H9 (cell line): ENCODE data around the gene ZNF614. TPM values are rescaled to one million over a fixed set of nuclear protein-coding genes. Genes with fewer than 3 reads are reported as not detected.
"Not testable (repeated sequence)": the region's sequence is repeated elsewhere in the genome, so short reads cannot be mapped to it uniquely, and the experiment has no call there.

Experiments
- DNase-seq: peaks from one replicate; pipeline ENCODE4 v3.0.0-alpha.2; 2017
- H2AFZ ChIP-seq: one replicate; pipeline ENCODE4 v1.6.1; 2013; ENCODE audit warnings: mild to moderate bottlenecking, low read length, control low read depth, moderate library complexity
- H2AK5ac ChIP-seq: 2 replicates; pipeline ENCODE4 v1.6.1; 2013; ENCODE audit warnings: low read length, control low read depth, mixed read lengths; ENCODE audit not compliant: insufficient read length
- H2BK120ac ChIP-seq: one replicate; pipeline ENCODE4 v1.6.1; 2013; ENCODE audit warnings: low read depth, mild to moderate bottlenecking, low read length, control low read depth, inconsistent platforms; ENCODE audit not compliant: poor library complexity, severe bottlenecking
- H2BK12ac ChIP-seq: 2 replicates; pipeline ENCODE4 v1.6.1; 2013; ENCODE audit warnings: low read length, control low read depth, mixed read lengths, low read depth; ENCODE audit not compliant: insufficient read length
- H2BK15ac ChIP-seq: 2 replicates; pipeline ENCODE4 v1.6.1; 2013; ENCODE audit warnings: low read depth, low read length, control low read depth
- H2BK20ac ChIP-seq: one replicate; pipeline ENCODE4 v1.6.1; 2013; ENCODE audit warnings: low read depth, mild to moderate bottlenecking, low read length, control low read depth, inconsistent platforms; ENCODE audit not compliant: poor library complexity, severe bottlenecking
- H2BK5ac ChIP-seq: 2 replicates; pipeline ENCODE4 v1.6.1; 2013; ENCODE audit warnings: low read length, control low read depth, mixed read lengths; ENCODE audit not compliant: insufficient read length
- H3K14ac ChIP-seq: 2 replicates; pipeline ENCODE4 v1.6.1; 2013; ENCODE audit warnings: low read length, control low read depth; ENCODE audit not compliant: insufficient read depth
- H3K18ac ChIP-seq: 2 replicates; pipeline ENCODE4 v1.6.1; 2013; ENCODE audit warnings: low read depth, mild to moderate bottlenecking, mixed read lengths, low read length, control low read depth; ENCODE audit not compliant: insufficient read length
- H3K23ac ChIP-seq: 2 replicates; pipeline ENCODE4 v1.6.1; 2013; ENCODE audit warnings: low read length, control low read depth, mixed read lengths, low read depth; ENCODE audit not compliant: insufficient read length
- H3K23me2 ChIP-seq: 2 replicates; pipeline ENCODE4 v1.6.1; 2013; ENCODE audit warnings: low read depth, mild to moderate bottlenecking, mixed read lengths, low read length, control low read depth; ENCODE audit not compliant: insufficient read length, poor library complexity, severe bottlenecking
- H3K27ac ChIP-seq: 2 replicates; pipeline ENCODE4 v1.5.1; 2013; ENCODE audit warnings: low read length, control low read depth, mixed read lengths, low read depth; ENCODE audit not compliant: insufficient read length
- H3K27me3 ChIP-seq: 2 replicates; pipeline ENCODE4 v1.6.1; 2013; ENCODE audit warnings: low read length, control low read depth, inconsistent platforms; ENCODE audit not compliant: insufficient read depth
- H3K4ac ChIP-seq: 2 replicates; pipeline ENCODE4 v1.6.1; 2013; ENCODE audit warnings: low read depth, mild to moderate bottlenecking, control low read depth, inconsistent platforms, low read length, moderate library complexity
- H3K4me1 ChIP-seq: 2 replicates; pipeline ENCODE4 v1.6.1; 2013; ENCODE audit warnings: low read length, control low read depth, inconsistent platforms; ENCODE audit not compliant: insufficient read depth
- H3K4me2 ChIP-seq: 2 replicates; pipeline ENCODE4 v1.6.1; 2013; ENCODE audit warnings: low read length, control low read depth, mixed read lengths; ENCODE audit not compliant: insufficient read length, insufficient read depth
- H3K56ac ChIP-seq: 2 replicates; pipeline ENCODE4 v1.6.1; 2013; ENCODE audit warnings: low read depth, mild to moderate bottlenecking, mixed read lengths, low read length, control low read depth; ENCODE audit not compliant: insufficient read length
- H3K79me1 ChIP-seq: 2 replicates; pipeline ENCODE4 v1.6.1; 2013; ENCODE audit warnings: low read depth, mild to moderate bottlenecking, moderate library complexity, low read length, control low read depth, inconsistent platforms; ENCODE audit not compliant: insufficient read depth, poor library complexity, severe bottlenecking
- H3K79me2 ChIP-seq: 2 replicates; pipeline ENCODE4 v1.6.1; 2013; ENCODE audit warnings: low read length, control low read depth, inconsistent platforms; ENCODE audit not compliant: insufficient read depth
- H3K9ac ChIP-seq: 2 replicates; pipeline ENCODE4 v1.6.1; 2013; ENCODE audit warnings: low read length, control low read depth, mixed read lengths; ENCODE audit not compliant: insufficient read length; ENCODE audit errors: extremely low read depth
- H3K9me3 ChIP-seq: one replicate; pipeline ENCODE4 v1.6.1; 2013; ENCODE audit warnings: low read depth, low read length, inconsistent platforms; ENCODE audit not compliant: control insufficient read depth
- H3T11ph ChIP-seq: one replicate; pipeline ENCODE4 v1.6.1; 2013; ENCODE audit warnings: mild to moderate bottlenecking, low read length, control low read depth, inconsistent platforms
- H4K20me1 ChIP-seq: one replicate; pipeline ENCODE4 v1.6.1; 2013; ENCODE audit not compliant: control insufficient read depth, insufficient read length, insufficient read depth
- H4K5ac ChIP-seq: 2 replicates; pipeline ENCODE4 v1.6.1; 2013; ENCODE audit warnings: low read depth, mild to moderate bottlenecking, mixed read lengths, low read length, control low read depth; ENCODE audit not compliant: insufficient read length
- H4K8ac ChIP-seq: replicated peaks from 2 replicates; pipeline ENCODE4 v1.6.1; 2013; ENCODE audit warnings: low read length, control low read depth, mixed read lengths, low read depth; ENCODE audit not compliant: insufficient read length
- H4K91ac ChIP-seq: 2 replicates; pipeline ENCODE4 v1.6.1; 2013; ENCODE audit warnings: low read depth, mild to moderate bottlenecking, moderate library complexity, mixed read lengths, low read length, control low read depth; ENCODE audit not compliant: insufficient read length
- H3K27ac Mint-ChIP-seq, 3 experiments: 2 replicates in 2 of 3; 3 replicates in 1 of 3; pipeline ENCODE4 v1.8.0; 2020 to 2021; ENCODE audit warnings: mixed read lengths in 3 of 3, mild to moderate bottlenecking in 1 of 3, moderate library complexity in 1 of 3
- H3K27me3 Mint-ChIP-seq: 2 replicates; pipeline ENCODE4 v1.8.0; 2021; ENCODE audit warnings: low read depth, mild to moderate bottlenecking, moderate library complexity, mixed read lengths
- H3K36me3 Mint-ChIP-seq, 3 experiments: 2 replicates in 2 of 3; 3 replicates in 1 of 3; pipeline ENCODE4 v1.8.0; 2020 to 2021; ENCODE audit warnings: low read depth in 3 of 3, mixed read lengths in 3 of 3; ENCODE audit not compliant: insufficient read depth in 1 of 3
- H3K4me1 Mint-ChIP-seq, 2 experiments: 2 replicates each; pipeline ENCODE4 v1.8.0; 2020; ENCODE audit warnings: mixed read lengths in 2 of 2
- H3K4me3 Mint-ChIP-seq, 2 experiments: 2 replicates in 1 of 2; 3 replicates in 1 of 2; pipeline ENCODE4 v1.8.0; 2020 to 2021; ENCODE audit warnings: mild to moderate bottlenecking in 2 of 2, mixed read lengths in 2 of 2, moderate library complexity in 1 of 2
- H3K9me3 Mint-ChIP-seq, 2 experiments: 2 replicates in 1 of 2; 3 replicates in 1 of 2; pipeline ENCODE4 v1.8.0; 2020; ENCODE audit warnings: mild to moderate bottlenecking in 2 of 2, mixed read lengths in 2 of 2, moderate library complexity in 1 of 2
- WGBS: extraction: QIAGEN DNeasy Blood & Tissue Kit; methylation state at CpG from one replicate; pipeline ENCODE4 v1.1.7; 2013; ENCODE audit warnings: missing lambda C conversion rate, low lambda C conversion rate, mixed read lengths; ENCODE audit not compliant: insufficient read length; ENCODE audit errors: extremely low coverage; 5-methylcytosine and 5-hydroxymethylcytosine counted together
- total RNA-seq: library from RNA; stranded (reverse); gene quantifications from 2 replicates; pipeline ENCODE4 v1.2.1, GENCODE V29; 2021

Gene ZNF614
- total RNA-seq, 1 experiment from 2014 or later: 23.1 TPM

DNA sequence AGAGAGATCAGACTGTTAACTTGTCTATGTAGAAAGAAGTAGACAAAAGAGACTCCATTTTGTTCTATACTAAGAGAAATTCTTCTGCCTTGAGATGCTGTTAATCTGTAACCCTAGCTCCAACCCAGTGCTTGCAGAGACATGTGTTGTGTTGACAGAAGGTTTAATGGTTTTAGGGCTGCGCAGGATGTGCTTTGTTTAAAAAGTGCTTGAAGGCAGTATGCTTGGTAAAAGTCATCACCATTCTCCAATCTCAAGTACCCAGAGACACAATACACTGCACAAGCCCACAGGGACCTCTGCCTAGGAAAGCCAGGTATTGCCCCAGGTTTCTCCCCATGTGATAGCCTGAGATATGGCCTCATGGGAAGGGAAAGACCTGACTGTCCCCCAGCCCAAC lies 23.6 kb upstream of the ZNF614 start:
- not testable (repeated sequence) for H3K4ac ChIP-seq, H3K79me2 ChIP-seq, H2BK5ac ChIP-seq, H2BK120ac ChIP-seq, H3T11ph ChIP-seq, H2BK20ac ChIP-seq, H3K23ac ChIP-seq, H3K14ac ChIP-seq, H3K23me2 ChIP-seq, H2BK12ac ChIP-seq, H3K27me3 ChIP-seq, H3K9me3 ChIP-seq, H3K18ac ChIP-seq, H3K27me3 Mint-ChIP-seq, H2AFZ ChIP-seq, H4K8ac ChIP-seq, H4K5ac ChIP-seq, H3K9ac ChIP-seq, H2BK15ac ChIP-seq, H3K4me3 Mint-ChIP-seq, H2AK5ac ChIP-seq, H3K4me2 ChIP-seq, H3K4me1 ChIP-seq, H3K56ac ChIP-seq, H3K79me1 ChIP-seq, H3K27ac Mint-ChIP-seq, H4K20me1 ChIP-seq, H4K91ac ChIP-seq, H3K27ac ChIP-seq, DNase-seq
- WGBS: no CpG with 5 or more reads among the region's 1 CpG
- H3K9me3 Mint-ChIP-seq: peaks cover 46 to 58% of the 10 kb centered on the region in 2 experiments
- peaks cover 14 to 45% (median 31%) of the 10 kb centered on the region in 3 experiments for H3K36me3 Mint-ChIP-seq
- peaks cover 9 to 12% of the 10 kb centered on the region in 2 experiments; a peak in 3 of 4 replicates for H3K4me1 Mint-ChIP-seq
